GM11168 (cell line): ENCODE measurements around the gene MSI2.

Experiments used
- in situ Hi-C: fragments of 300-500 bp; cut with MboI; formaldehyde crosslinking; loops from one replicate; pipeline ENCODE4 v1.12.0; 2022; ENCODE audit warnings: low sequenced_read_pairs; ENCODE audit not compliant: unreplicated experiment

MSI2 gene

GRCh38 chr17:57311281-57312216 is 55.2 kb downstream of the MSI2 start:
- in situ Hi-C loops, result no loop called here

GRCh38 chr17:57312242-57312641 is 55.9 kb downstream of the MSI2 start:
- in situ Hi-C loops, result no loop called here

- in situ Hi-C loops, result no loop called here
Observed at GRCh38 chr17:57313097-57313835, 56.9 kb downstream of the MSI2 start.

GRCh38 chr17:57315061-57316015 is 59.0 kb downstream of the MSI2 start:
- in situ Hi-C loops, result no loop called here

- in situ Hi-C loops, result no loop called here
Observed at GRCh38 chr17:57316361-57316760, 60.0 kb downstream of the MSI2 start.

DNA sequence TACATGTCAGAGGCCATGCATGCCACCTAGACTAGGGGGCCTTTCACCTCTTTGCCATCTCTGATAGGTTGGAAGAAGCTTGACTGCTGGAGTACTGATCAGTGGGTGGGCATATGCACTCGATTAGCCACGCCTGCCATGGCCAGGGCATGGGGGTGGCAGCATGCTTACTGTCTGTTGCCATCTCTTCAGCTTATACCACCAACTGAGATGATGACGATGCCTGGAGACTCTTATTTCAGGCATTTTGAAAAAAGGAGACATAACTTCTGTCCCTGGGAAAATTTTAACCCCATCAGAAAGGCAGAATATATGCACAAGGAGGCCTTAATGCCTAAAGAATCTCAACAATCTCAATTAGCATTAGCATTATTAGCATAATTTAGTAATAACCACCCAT is 60.8 kb downstream of the MSI2 start:
- in situ Hi-C loops, result no loop called here

- in situ Hi-C loops, result no loop called here
Observed at GRCh38 chr17:57318913-57319312, 62.6 kb downstream of the MSI2 start.

- in situ Hi-C loops, result no loop called here
Observed at GRCh38 chr17:57319806-57320205, 63.5 kb downstream of the MSI2 start.

DNA sequence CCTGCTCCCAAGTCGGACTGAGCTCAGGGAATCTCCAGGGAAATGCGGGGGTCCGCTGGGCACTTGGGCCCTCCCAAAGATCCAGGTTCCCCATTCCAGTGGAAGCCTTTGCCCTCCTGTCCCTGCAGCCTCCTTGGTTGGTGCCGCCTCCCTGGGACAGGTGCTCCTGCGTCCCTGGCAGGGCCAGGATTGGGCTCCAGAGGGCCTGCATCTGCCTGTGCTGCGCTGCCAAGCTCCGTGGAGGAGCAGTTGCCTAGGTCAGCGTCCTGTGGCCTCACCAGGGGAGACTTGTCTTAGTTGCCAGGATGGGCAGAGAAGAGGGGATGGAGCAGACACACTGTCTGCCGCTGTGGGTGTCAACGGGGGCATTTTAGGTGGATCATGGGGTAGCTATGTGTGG is 67.1 kb downstream of the MSI2 start:
- in situ Hi-C loops, result no loop called here

GRCh38 chr17:57324060-57324459 is 67.7 kb downstream of the MSI2 start:
- in situ Hi-C loops, result no loop called here

DNA sequence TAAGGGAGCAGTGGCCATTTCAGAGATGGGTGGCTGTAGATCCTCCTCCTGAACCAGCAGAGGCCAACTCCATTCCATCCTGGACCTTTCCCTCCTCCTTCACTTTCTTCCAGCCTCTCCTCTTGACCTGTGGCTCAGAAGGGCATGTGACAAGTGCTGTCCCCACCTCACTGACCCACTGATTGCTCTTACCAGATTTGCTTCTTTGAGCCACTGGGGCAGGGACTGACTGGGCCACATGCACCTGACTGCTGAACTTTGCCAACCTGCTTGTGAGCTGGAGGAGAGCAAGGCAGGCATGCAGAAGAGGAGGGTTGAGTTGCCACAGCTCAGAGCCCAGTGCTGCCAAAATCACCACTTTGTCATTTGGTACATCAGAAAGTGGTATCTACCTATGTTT is 68.3 kb downstream of the MSI2 start:
- in situ Hi-C loops, result no loop called here

DNA sequence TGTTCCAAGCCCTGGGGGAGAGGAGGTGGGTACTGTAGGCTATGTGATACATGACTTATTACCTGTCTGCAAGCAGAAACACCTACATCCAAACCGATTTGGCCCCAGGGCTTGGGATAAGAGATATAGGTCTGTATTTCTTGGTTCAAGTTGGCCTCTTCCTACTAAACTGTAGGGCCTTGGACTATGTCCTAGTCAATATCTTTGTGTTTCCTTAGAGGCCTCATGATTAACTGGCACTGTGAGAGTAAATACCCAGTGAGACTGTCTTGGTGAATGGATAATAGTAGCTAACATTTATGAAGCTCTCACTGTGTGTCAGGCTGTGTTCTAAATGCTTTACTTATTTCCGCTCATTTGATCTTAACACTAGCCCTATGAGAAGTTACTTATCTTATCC is 70.0 kb downstream of the MSI2 start:
- in situ Hi-C loops, result no loop called here

DNA sequence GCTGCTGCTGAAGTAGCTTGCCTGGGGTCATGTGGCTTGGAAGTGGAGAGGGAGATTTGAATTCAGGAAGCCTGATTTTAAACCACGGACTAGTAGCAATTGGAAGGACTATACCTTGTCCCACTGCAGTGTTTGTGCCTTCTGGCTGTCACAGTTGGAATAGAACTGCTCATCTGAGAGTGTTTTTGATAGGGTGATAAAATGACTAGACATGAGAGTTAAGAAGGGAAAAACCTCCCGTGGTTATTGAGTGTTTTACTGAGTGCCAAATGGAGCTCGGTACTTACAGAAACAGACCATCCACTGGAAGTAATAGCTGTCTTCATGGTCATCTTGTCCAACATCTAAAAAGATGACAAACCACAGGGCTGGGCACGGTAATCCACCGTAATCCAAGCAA is 70.4 kb downstream of the MSI2 start:
- in situ Hi-C loops, result no loop called here

GRCh38 chr17:57327176-57327970 is 71.0 kb downstream of the MSI2 start:
- in situ Hi-C loops, result no loop called here

DNA sequence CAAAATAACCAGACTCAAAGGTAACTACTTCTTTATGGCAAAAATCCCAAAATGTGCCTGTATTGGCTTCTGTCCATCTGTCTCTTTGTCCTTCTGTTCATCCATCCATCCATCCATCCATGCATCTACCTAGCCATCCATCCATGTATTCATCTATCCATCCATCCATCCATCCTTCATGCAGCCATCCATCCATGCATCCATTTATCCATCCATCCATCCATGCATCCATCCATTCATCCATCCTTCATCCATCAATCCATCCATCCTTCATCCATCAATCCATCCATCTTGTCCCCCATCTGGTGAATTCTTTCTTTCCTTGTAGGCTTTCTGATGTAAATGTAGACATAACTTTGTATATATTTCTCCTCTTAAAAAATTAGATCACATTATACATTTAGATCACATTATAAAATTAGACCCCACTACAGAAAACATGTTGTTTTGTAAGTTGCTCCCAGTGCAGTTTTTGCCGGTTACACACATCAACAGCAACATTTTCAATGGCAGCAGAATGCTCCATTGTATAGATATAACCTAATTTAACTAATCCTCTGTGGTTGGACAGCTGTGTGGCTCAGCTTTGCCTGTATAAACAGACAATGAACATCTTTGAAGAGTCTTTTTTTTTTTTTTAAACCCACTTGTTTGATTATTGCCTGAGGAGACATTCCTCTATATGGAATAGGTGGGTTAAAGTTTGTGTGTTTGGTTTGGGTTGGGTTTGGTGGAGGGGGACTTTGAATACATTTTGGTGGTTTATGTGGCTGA is 72.0 kb downstream of the MSI2 start:
- in situ Hi-C loops, result no loop called here

DNA sequence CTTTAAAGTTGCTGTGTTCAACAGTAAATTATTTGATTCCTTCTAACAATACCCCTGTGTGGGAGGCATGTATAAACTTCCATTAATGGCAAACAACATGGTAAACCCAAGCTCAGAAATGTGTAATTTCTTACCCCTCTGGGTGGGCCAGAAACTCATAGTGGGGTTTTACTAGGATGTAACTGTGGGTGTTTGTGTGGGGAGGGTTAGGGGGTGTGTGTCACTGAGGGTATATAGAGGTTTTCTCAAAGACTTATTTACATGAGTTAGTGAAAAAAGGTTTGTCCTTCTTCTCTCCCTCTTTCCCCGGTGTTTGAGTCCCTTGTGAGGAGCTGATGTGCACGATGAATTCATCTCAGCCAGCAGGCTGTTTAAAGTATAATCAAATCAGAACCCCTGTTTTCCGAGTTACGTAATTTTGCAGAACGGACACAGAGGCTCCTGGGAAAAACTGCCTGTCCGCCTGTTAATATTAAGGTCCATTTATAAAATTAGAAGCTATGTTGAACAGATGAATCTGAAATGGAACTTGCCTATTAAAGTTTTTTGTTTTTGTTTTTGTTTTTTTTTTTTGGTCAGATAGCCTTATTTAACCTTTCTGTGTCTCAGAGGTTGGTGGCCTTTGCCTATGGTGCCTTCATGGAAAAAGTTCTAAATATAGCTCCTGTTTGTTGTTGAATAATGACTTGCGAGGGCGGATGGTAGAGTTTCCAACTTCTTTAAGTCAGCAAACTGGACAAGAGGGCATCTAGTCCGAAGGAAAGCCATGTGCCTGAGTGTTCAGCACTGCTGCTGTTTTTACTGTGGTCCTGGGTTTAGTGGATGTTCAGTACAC is 73.3 kb downstream of the MSI2 start:
- in situ Hi-C loops, result no loop called here

DNA sequence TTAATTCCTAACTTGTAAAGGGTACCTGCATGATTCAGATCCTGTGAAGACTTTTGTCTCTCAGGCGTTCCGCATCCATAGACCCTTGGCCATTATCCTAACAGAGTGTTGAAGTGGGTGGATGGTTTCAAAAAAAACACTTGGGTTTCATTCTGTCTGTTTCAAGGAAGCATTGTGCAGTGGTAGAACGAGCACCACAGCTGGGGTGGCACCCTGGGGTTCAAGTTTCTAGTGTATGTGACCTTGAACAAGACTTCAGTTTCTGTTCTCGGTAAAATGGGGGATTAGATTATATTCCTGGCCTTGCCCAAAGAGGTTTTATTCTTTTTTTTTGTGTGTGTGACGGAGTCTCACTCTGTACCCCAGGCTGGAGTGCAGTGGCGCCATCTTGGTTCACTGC is 74.3 kb downstream of the MSI2 start:
- in situ Hi-C loops, result no loop called here

GRCh38 chr17:57331423-57331822 is 75.1 kb downstream of the MSI2 start:
- in situ Hi-C loops, result no loop called here
